NCI-H146 treated with DMSO at 0.1 percent for 48 hours (cell line): ENCODE data around the gene PIM3.

ENCODE experiments used
- DNase-seq: peaks from one replicate; lab custom pipeline; 2025; ENCODE audit not compliant: unreplicated experiment; lab: John Stamatoyannopoulos, UW

PIM3 gene

GRCh38 chr22:49954991-49955580, 5.5 kb upstream of the PIM3 start:
- DNase-seq: no peak

DNA sequence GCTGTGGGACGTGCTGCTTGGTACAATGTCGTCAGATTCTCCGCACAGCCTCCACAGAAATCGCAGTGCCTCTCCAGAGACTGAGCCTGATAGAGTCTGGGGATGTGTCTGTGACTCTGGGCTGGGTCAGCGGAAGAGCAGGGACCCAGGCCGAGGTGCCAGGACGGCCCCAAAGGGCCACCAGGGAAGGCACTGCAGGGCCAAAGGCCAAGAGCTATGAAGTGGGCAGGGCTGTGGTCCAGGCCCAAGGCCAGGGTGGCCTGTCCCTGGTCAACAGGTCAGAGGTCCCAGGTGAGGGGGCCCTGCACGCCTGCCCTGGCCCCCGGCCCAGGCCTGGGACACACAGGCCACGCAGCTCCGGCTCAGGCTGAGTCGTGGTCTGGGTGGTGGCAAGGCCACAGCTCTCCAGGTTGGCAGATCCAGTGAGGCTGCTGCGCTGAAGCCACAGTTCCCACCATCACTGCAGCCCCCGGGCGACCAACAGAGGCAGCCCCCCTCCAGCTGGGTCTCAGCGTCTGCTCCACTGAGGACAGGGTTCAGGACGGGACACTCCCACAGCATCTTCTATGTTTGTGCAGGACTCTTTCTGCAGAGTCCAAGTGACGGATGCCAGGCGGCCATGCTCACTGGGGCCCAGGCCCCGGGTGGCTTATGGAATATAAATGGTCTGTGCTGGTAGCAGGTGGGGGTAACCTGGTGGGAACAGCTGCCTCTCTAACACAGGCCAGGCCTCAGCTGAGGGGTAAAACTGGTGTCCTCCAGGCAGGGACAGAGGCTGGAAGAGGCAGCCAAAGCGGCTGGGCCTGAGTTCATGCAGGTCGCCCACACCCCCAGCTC, 4.8 kb upstream of the PIM3 start:
- no peak for DNase-seq

DNA sequence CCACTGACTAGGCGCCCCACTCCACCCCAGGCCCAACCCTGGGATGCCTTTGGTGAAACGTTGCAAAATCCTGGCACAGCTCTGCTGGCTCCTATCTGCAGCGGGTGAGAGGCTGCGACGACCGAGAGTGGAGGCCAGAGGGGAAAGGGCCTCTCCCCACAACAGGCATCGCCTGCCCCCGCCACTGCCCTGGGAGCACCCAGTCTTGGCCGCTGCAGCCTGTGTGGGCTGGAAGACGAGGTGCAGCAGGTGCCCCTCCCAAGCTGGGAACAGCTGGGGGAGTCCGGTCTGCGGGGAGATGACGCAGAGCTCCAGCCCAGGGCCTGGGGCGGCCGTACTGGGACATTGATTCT, 4.2 kb upstream of the PIM3 start:
- DNase-seq: no peak

DNA sequence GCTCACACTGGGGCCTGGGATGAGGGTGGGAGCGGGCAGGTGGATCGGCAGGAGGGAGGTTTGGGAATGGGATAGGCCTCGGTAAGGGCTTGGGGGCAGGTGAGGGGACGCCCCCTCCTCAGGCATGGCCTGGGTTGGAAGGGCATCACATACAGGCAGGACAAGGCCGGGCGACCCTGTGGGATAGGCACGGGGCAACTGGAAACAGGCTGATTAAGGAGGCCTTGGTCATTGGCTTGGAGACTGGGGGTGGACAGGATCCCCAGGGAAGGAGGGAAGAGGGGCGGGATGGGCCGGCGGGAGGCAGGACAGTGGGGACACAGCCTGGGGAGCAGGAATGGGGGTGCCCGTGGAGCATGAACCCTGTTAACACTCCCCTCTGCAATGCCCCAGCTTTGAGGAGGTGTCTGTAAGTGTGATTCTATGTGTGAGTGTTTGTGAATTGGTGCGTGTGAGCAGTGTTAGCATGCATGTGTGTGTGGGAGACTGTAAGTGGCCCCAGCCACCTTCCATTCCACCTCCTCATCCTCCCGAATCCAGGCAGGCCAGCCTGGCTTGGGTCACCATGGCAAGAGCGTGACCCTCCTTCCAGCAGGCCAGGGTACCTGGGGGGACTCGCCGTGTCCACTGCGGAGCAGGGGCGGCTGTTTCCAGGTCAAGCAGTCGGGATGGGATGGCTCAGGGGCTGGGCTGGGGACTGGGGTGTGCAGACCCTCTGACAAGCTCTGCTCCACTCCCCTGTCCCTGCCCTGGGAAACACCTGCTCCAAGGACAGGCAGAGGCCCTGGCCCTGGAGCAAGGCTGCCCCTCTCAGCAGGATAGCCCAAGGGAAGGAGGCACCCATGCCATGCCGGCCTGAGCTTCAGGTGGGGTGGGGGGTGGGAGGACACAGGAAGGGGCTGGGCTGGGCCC, 3.4 kb upstream of the PIM3 start:
- no peak for DNase-seq

- DNase-seq: no peak
These were observed 2.7 kb upstream of the PIM3 start for GRCh38 chr22:49957826-49958365.

GRCh38 chr22:49958366-49958921, 2.1 kb upstream of the PIM3 start:
- DNase-seq: no peak

GRCh38 chr22:49958931-49959781, 1.4 kb upstream of the PIM3 start:
- no peak for DNase-seq

GRCh38 chr22:49959782-49960158, 802 bp upstream of the PIM3 start:
- DNase-seq: no peak

DNA sequence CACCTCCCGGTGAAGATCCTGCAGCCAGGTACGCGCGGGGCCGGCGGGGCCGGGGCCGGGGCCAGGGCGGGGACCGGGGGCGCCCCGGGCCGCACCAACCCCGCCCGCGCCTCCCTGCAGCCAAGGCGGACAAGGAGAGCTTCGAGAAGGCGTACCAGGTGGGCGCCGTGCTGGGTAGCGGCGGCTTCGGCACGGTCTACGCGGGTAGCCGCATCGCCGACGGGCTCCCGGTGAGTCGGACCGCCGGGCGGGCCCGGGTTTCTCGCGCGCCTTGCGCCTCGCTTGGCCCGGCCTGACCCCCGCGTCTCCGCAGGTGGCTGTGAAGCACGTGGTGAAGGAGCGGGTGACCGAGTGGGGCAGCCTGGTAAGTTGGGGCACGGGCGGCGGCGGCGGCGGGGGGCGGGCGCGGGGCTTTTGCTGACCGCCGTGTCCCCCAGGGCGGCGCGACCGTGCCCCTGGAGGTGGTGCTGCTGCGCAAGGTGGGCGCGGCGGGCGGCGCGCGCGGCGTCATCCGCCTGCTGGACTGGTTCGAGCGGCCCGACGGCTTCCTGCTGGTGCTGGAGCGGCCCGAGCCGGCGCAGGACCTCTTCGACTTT, 531 bp downstream of the PIM3 start:
- no peak for DNase-seq

DNA sequence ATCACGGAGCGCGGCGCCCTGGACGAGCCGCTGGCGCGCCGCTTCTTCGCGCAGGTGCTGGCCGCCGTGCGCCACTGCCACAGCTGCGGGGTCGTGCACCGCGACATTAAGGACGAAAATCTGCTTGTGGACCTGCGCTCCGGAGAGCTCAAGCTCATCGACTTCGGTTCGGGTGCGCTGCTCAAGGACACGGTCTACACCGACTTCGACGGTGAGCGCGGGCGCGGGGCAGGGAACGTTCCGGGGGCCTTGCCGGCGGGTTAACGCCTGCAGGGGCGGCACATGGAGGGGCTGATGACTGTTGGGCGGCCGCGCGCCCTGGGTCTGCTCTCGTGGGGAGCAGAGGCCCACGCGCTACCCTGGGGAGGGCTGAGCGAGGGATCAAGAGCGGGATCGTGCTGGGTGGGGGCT, 1.0 kb downstream of the PIM3 start:
- no peak for DNase-seq

- DNase-seq: no peak
These were observed 1.6 kb downstream of the PIM3 start for GRCh38 chr22:49962012-49962750.

- DNase-seq: no peak
These were observed 2.4 kb downstream of the PIM3 start for GRCh38 chr22:49962751-49963646.

GRCh38 chr22:49963647-49964026, 3.1 kb downstream of the PIM3 start:
- no peak for DNase-seq

DNA sequence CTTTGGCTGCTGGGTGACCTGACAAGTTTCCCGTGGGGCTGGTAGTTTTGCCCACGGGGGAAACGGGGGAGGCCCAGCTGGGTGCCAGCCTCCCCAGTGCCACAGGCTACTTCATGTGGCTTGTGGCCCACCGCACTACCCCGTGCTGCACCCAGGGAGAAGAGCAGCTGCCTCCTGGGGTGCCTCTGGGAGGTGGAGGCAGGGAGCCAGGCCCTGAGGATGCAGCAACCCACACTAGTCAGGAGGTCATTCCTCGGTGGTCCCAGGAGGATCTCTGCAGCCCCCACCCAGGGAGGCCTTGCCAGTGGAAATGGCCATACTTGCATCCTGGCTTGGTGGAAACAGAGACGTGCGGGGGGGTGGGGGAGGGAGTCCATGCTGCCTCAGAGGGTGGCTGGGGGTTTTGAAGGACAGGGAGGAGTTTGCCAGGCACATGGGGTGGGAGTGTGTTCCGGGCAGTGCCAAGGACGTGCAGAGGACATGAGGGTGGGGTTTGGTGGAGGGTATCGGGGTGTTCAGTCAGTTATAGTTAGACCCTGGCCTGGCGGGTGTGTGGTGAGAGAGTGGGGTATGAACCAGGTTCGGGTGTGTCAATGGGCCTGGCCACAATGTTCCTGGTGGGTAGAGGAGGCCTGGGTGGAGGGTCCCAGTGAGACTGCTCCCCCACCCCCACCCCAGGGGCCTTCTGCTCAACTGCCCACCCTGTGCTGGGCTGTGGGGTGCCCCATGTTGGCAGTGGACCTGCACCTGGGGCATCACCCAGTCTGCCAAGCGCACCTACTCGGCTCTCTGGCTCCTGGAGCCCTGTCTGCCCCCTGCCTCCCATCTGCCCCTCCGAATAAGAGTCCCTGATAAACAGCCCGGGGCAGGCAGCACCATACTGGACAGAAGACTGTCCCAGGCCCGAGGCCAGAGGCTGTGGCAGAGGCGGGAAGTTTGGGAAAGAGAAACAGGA, 3.8 kb downstream of the PIM3 start:
- no peak for DNase-seq

DNA sequence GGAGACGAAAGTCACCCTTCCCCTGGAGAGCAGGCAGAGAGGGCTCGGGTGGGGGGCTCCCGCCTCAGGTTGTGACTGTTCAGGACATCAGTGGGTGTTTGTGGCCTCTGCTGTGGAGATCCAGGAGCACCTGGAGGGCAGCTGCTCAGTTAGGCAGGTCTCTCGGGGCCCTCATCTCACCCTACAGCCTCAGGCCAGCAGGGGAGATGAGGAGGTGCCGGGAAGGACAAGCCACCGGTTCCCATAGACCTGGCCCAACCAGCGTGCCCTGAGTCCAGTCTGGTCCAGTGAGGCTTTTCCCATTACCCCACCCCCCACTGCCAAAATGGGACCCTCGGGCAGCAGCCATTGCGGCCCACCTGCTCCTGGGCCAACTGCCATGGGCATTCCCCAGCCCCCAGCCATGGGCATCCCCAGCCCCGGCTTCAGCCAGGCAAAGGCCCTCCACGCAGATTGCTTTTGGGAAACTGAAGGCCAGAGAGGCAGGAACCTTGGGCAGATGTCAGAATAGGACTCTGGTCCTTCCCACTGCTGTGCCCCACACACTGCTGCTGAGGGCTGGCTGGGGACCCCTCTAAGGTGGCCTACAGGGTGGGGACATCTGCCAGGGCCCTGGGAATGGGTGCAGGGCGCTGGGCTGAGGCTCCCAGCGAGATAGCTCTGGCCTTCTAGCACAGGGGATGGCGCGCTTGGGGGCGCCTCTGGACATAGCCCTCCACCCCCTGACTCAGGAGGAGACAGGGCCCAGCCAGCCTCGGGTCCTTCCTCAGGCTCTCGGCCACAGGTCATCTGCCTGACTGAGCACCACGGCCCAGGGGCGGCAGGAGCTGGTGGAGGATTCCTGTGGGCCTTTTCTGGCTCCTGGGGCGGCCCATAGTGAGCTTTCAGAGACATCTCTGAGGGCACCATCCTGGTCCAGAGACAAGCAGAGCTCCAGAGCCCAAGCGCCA, 4.8 kb downstream of the PIM3 start:
- DNase-seq: no peak
